SK-N-MC (cell line): ENCODE data around the gene RAC2.

Source experiments
- EZH2 ChIP-seq: fragments of 200-600 bp; sonication (generic); IDR thresholded peaks from one replicate; pipeline ENCODE4 v1.6.1; 2017; ENCODE audit warnings: antibody characterized with exemption
- POLR2AphosphoS5 ChIP-seq: IDR thresholded peaks from 2 replicates; pipeline ENCODE4 v1.6.1; 2012; ENCODE audit warnings: mild to moderate bottlenecking, low read depth, low read length, borderline replicate concordance

DNA sequence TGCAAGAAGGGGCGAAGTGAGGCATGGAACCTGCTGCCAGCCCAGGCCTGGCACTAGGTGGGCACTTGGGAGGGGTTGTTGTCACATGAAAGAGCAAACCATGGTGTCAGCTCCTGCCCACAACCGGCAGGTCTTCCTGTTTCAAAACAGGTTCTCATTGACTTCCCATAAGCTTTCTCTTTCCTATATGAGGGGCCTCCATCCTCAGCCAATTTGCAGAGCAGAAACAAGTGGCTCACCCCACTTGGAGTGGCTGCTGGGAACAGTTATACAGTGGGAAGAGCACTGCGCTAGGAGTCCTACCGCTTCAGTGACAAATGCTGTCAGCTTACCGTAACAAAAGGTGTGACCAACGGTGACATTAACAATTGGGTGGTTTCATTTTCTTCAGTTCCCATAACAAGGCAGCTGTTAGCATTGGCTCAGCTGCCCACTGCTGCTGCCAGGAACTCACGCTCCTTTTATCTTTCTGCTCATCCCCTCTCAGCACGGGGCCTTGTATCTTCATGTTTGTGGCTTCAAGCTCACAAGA, 21.6 kb downstream of the RAC2 start:
- TF ChIP-seq POLR2AphosphoS5 (no peak), EZH2 (no peak)
